ENCODE measurements around the gene MRPL10. TPM values are rescaled to one million over a fixed set of nuclear protein-coding genes. Genes with fewer than 3 reads are reported as not detected.

The MRPL10 gene
- total and polyA plus RNA-seq, 2 donors (not counting 1 experiment from before 2014, with no cell fraction given) = 31.0 to 44.7 TPM

DNA sequence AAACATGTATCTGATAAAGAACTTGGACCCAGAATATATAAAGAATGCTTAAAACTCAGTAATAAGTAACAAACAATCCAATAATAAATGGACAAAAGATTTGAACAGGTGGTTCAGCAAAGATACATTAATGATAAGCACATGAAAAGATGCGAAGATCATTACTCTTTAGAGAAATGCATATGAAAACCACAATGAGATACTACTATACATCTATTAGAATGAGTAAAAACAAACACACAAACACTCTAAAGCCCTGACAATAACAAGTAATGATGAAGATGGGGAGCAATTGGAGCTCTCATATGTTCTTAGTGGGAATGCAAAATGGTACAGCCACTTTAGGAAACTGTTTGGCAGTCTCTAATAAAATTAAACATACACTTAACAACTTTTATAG is 38.9 kb downstream of the MRPL10 start:
- H2AFZ ChIP-seq (ENCODE audit: low read length) = no peak overlapping the region
- no peak overlapping the region for H3K9ac ChIP-seq (ENCODE audit: insufficient read depth, low read length)
- DNase-seq (ENCODE audit: low read depth in 2 of 2) = no peak
- H3K4me2 ChIP-seq (ENCODE audit: extremely low read depth, insufficient read depth, low read length) = no peak overlapping the region
- TF ChIP-seq EZH2 (IDR thresholded peaks at IDR 0.05; ENCODE audit: low read length, missing control alignments) = no peak
- TF ChIP-seq, protein P1, sequence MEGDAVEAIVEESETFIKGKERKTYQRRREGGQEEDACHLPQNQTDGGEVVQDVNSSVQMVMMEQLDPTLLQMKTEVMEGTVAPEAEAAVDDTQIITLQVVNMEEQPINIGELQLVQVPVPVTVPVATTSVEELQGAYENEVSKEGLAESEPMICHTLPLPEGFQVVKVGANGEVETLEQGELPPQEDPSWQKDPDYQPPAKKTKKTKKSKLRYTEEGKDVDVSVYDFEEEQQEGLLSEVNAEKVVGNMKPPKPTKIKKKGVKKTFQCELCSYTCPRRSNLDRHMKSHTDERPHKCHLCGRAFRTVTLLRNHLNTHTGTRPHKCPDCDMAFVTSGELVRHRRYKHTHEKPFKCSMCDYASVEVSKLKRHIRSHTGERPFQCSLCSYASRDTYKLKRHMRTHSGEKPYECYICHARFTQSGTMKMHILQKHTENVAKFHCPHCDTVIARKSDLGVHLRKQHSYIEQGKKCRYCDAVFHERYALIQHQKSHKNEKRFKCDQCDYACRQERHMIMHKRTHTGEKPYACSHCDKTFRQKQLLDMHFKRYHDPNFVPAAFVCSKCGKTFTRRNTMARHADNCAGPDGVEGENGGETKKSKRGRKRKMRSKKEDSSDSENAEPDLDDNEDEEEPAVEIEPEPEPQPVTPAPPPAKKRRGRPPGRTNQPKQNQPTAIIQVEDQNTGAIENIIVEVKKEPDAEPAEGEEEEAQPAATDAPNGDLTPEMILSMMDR (conservative IDR thresholded peaks at IDR 0.05 in 1 of 2, IDR thresholded peaks at IDR 0.05 in 1 of 2; ENCODE audit: low read depth in 1 of 2, low read length in 2 of 2) = no peak
- H4K20me1 ChIP-seq (ENCODE audit: control insufficient read depth, extremely low read depth, insufficient read depth, low read length) = no peaks in the 10 kb centered on the region
- no peak overlapping the region for H3K4me3 ChIP-seq (replicated peaks in 1 of 4; ENCODE audit: control extremely low read depth in 1 of 4, insufficient read depth in 1 of 4, low read depth in 3 of 4, low read length in 4 of 4)
- no peak overlapping the region for H3K27ac ChIP-seq (ENCODE audit: insufficient read depth, low read length)
- peaks cover 27% of the 10 kb centered on the region for H3K27me3 ChIP-seq (ENCODE audit: control insufficient read depth, insufficient read depth, low read length)
- H3K79me2 ChIP-seq (ENCODE audit: control insufficient read depth, insufficient read depth, low read length) = no peaks in the 10 kb centered on the region
- H3K4me1 ChIP-seq (ENCODE audit: control insufficient read depth, extremely low read depth, insufficient read depth, low read length) = no peaks in the 10 kb centered on the region
- H3K9me3 ChIP-seq (ENCODE audit: control insufficient read depth, insufficient read depth, low read depth, low read length) = no peaks in the 10 kb centered on the region
- no peaks in the 10 kb centered on the region for H3K36me3 ChIP-seq (ENCODE audit: control insufficient read depth, insufficient read depth, low read length)

- Histone ChIP-seq H3K9me3 (ENCODE audit: control insufficient read depth, insufficient read depth, low read depth, low read length) (no peaks in the 10 kb centered on the region), H4K20me1 (ENCODE audit: control insufficient read depth, extremely low read depth, insufficient read depth, low read length) (no peaks in the 10 kb centered on the region), H3K27ac (ENCODE audit: insufficient read depth, low read length) (no peak overlapping the region), H2AFZ (ENCODE audit: low read length) (no peak overlapping the region), H3K4me3 (replicated peaks in 1 of 4; ENCODE audit: control extremely low read depth in 1 of 4, insufficient read depth in 1 of 4, low read depth in 3 of 4, low read length in 4 of 4) (no peak overlapping the region), H3K4me1 (ENCODE audit: control insufficient read depth, extremely low read depth, insufficient read depth, low read length) (no peaks in the 10 kb centered on the region), H3K9ac (ENCODE audit: insufficient read depth, low read length) (no peak overlapping the region), H3K79me2 (ENCODE audit: control insufficient read depth, insufficient read depth, low read length) (no peaks in the 10 kb centered on the region), H3K36me3 (ENCODE audit: control insufficient read depth, insufficient read depth, low read length) (no peaks in the 10 kb centered on the region), H3K27me3 (ENCODE audit: control insufficient read depth, insufficient read depth, low read length) (peaks cover 27% of the 10 kb centered on the region), H3K4me2 (ENCODE audit: extremely low read depth, insufficient read depth, low read length) (no peak overlapping the region)
- TF ChIP-seq EZH2 (IDR thresholded peaks at IDR 0.05; ENCODE audit: low read length, missing control alignments) = no peak
- TF ChIP-seq, protein P1 (conservative IDR thresholded peaks at IDR 0.05 in 1 of 2, IDR thresholded peaks at IDR 0.05 in 1 of 2; ENCODE audit: low read depth in 1 of 2, low read length in 2 of 2) = no peak
- no peak for DNase-seq (ENCODE audit: low read depth in 2 of 2)
Observed at GRCh38 chr17:47791025-47791424, 40.3 kb downstream of the MRPL10 start.

GRCh38 chr17:47789611-47790561 is 41.5 kb downstream of the MRPL10 start:
- Histone ChIP-seq H3K4me2 (ENCODE audit: extremely low read depth, insufficient read depth, low read length) (peak overlapping the region; percentile 48), H3K27me3 (ENCODE audit: control insufficient read depth, insufficient read depth, low read length) (peaks cover 30% of the 10 kb centered on the region), H3K9me3 (ENCODE audit: control insufficient read depth, insufficient read depth, low read depth, low read length) (no peaks in the 10 kb centered on the region), H3K79me2 (ENCODE audit: control insufficient read depth, insufficient read depth, low read length) (no peaks in the 10 kb centered on the region), H3K27ac (ENCODE audit: insufficient read depth, low read length) (no peak overlapping the region), H3K36me3 (ENCODE audit: control insufficient read depth, insufficient read depth, low read length) (no peaks in the 10 kb centered on the region), H3K4me3 (replicated peaks in 1 of 4; ENCODE audit: control extremely low read depth in 1 of 4, insufficient read depth in 1 of 4, low read depth in 3 of 4, low read length in 4 of 4) (peak overlapping the region in 1 of 4 experiments; percentile 45), H4K20me1 (ENCODE audit: control insufficient read depth, extremely low read depth, insufficient read depth, low read length) (no peaks in the 10 kb centered on the region), H2AFZ (ENCODE audit: low read length) (no peak overlapping the region), H3K4me1 (ENCODE audit: control insufficient read depth, extremely low read depth, insufficient read depth, low read length) (no peaks in the 10 kb centered on the region), H3K9ac (ENCODE audit: insufficient read depth, low read length) (no peak overlapping the region)
- DNase-seq (ENCODE audit: low read depth in 2 of 2) = peak; percentile 36 to 44
- TF ChIP-seq EZH2 (IDR thresholded peaks at IDR 0.05; ENCODE audit: low read length, missing control alignments) = peak; percentile 27
- TF ChIP-seq, protein P1 (conservative IDR thresholded peaks at IDR 0.05 in 1 of 2, IDR thresholded peaks at IDR 0.05 in 1 of 2; ENCODE audit: low read depth in 1 of 2, low read length in 2 of 2) = peak; percentile 45 to 54

Measured in fibroblast of lung (primary cell).